ENCODE data around the gene SLC25A38. TPM values are rescaled to one million over a fixed set of nuclear protein-coding genes. Genes with fewer than 3 reads are reported as not detected.

The SLC25A38 gene
- total and polyA plus RNA-seq, 2 experiments from 2014 or later = 19.8 to 61.9 TPM

GRCh38 chr3:39438880-39439279 is 55.7 kb downstream of the SLC25A38 start:
- ATAC-seq (no peak), DNase-seq (ENCODE audit: low spot score) (no peak)
- peaks cover 3% of the 10 kb centered on the region for H3K27me3 Mint-ChIP-seq (ENCODE audit: insufficient read depth, low read depth, poor library complexity)
- no peaks in the 10 kb centered on the region for H3K36me3 ChIP-seq (ENCODE audit: insufficient read depth)
- no peak overlapping the region for H3K4me3 Mint-ChIP-seq
- H3K4me1 ChIP-seq (ENCODE audit: insufficient read depth) = 0 out of 2 replicates have a peak, but pooled peaks cover 6% of the 10 kb centered on the region
- H3K27ac Mint-ChIP-seq = no peak overlapping the region
- no peak overlapping the region for H3K4me2 ChIP-seq
- H3K27me3 ChIP-seq (ENCODE audit: insufficient read depth) = no peaks in the 10 kb centered on the region
- H4K20me1 ChIP-seq (replicated peaks; ENCODE audit: insufficient read depth) = no peaks in the 10 kb centered on the region
- H3K36me3 Mint-ChIP-seq (ENCODE audit: low read depth) = no peaks in the 10 kb centered on the region
- H3K4me1 Mint-ChIP-seq = peaks cover 6% of the 10 kb centered on the region; the same call in 1 of the 3 replicates
- H3K9me2 ChIP-seq (ENCODE audit: insufficient read depth) = peaks cover 7% of the 10 kb centered on the region; the same call in 1 of the 2 replicates
- no peaks in the 10 kb centered on the region for H3K9me3 Mint-ChIP-seq
- no peak overlapping the region for H3K27ac ChIP-seq (ENCODE audit: low read depth)
- peak overlapping the region; percentile 63 for H2AFZ ChIP-seq
- no peak overlapping the region for H3K4me3 ChIP-seq
- H3K79me2 ChIP-seq (replicated peaks; ENCODE audit: insufficient read depth) = no peaks in the 10 kb centered on the region
- TF ChIP-seq EZH2phosphoT487 (IDR thresholded peaks at IDR 0.05; ENCODE audit: unreplicated experiment) (no peak), CREB1 (CRISPR knock-in tag; IDR thresholded peaks at IDR 0.05; ENCODE audit: low read depth) (no peak), EZH2 (IDR thresholded peaks at IDR 0.05; ENCODE audit: low read depth, unreplicated experiment) (no peak), ZNF114 (CRISPR knock-in tag; IDR thresholded peaks at IDR 0.05) (no peak), STAT1 (IDR thresholded peaks at IDR 0.05; ENCODE audit: unreplicated experiment) (no peak), REST (IDR thresholded peaks at IDR 0.05; ENCODE audit: unreplicated experiment) (no peak), JUNB (IDR thresholded peaks at IDR 0.05; ENCODE audit: unreplicated experiment) (no peak), POLR2AphosphoS5 (IDR thresholded peaks at IDR 0.05; ENCODE audit: low read depth) (no peak)
- TF ChIP-seq, protein P1, sequence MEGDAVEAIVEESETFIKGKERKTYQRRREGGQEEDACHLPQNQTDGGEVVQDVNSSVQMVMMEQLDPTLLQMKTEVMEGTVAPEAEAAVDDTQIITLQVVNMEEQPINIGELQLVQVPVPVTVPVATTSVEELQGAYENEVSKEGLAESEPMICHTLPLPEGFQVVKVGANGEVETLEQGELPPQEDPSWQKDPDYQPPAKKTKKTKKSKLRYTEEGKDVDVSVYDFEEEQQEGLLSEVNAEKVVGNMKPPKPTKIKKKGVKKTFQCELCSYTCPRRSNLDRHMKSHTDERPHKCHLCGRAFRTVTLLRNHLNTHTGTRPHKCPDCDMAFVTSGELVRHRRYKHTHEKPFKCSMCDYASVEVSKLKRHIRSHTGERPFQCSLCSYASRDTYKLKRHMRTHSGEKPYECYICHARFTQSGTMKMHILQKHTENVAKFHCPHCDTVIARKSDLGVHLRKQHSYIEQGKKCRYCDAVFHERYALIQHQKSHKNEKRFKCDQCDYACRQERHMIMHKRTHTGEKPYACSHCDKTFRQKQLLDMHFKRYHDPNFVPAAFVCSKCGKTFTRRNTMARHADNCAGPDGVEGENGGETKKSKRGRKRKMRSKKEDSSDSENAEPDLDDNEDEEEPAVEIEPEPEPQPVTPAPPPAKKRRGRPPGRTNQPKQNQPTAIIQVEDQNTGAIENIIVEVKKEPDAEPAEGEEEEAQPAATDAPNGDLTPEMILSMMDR (conservative IDR thresholded peaks at IDR 0.05; ENCODE audit: low read depth in 2 of 2) = no peak
- TF ChIP-seq, protein P2, sequence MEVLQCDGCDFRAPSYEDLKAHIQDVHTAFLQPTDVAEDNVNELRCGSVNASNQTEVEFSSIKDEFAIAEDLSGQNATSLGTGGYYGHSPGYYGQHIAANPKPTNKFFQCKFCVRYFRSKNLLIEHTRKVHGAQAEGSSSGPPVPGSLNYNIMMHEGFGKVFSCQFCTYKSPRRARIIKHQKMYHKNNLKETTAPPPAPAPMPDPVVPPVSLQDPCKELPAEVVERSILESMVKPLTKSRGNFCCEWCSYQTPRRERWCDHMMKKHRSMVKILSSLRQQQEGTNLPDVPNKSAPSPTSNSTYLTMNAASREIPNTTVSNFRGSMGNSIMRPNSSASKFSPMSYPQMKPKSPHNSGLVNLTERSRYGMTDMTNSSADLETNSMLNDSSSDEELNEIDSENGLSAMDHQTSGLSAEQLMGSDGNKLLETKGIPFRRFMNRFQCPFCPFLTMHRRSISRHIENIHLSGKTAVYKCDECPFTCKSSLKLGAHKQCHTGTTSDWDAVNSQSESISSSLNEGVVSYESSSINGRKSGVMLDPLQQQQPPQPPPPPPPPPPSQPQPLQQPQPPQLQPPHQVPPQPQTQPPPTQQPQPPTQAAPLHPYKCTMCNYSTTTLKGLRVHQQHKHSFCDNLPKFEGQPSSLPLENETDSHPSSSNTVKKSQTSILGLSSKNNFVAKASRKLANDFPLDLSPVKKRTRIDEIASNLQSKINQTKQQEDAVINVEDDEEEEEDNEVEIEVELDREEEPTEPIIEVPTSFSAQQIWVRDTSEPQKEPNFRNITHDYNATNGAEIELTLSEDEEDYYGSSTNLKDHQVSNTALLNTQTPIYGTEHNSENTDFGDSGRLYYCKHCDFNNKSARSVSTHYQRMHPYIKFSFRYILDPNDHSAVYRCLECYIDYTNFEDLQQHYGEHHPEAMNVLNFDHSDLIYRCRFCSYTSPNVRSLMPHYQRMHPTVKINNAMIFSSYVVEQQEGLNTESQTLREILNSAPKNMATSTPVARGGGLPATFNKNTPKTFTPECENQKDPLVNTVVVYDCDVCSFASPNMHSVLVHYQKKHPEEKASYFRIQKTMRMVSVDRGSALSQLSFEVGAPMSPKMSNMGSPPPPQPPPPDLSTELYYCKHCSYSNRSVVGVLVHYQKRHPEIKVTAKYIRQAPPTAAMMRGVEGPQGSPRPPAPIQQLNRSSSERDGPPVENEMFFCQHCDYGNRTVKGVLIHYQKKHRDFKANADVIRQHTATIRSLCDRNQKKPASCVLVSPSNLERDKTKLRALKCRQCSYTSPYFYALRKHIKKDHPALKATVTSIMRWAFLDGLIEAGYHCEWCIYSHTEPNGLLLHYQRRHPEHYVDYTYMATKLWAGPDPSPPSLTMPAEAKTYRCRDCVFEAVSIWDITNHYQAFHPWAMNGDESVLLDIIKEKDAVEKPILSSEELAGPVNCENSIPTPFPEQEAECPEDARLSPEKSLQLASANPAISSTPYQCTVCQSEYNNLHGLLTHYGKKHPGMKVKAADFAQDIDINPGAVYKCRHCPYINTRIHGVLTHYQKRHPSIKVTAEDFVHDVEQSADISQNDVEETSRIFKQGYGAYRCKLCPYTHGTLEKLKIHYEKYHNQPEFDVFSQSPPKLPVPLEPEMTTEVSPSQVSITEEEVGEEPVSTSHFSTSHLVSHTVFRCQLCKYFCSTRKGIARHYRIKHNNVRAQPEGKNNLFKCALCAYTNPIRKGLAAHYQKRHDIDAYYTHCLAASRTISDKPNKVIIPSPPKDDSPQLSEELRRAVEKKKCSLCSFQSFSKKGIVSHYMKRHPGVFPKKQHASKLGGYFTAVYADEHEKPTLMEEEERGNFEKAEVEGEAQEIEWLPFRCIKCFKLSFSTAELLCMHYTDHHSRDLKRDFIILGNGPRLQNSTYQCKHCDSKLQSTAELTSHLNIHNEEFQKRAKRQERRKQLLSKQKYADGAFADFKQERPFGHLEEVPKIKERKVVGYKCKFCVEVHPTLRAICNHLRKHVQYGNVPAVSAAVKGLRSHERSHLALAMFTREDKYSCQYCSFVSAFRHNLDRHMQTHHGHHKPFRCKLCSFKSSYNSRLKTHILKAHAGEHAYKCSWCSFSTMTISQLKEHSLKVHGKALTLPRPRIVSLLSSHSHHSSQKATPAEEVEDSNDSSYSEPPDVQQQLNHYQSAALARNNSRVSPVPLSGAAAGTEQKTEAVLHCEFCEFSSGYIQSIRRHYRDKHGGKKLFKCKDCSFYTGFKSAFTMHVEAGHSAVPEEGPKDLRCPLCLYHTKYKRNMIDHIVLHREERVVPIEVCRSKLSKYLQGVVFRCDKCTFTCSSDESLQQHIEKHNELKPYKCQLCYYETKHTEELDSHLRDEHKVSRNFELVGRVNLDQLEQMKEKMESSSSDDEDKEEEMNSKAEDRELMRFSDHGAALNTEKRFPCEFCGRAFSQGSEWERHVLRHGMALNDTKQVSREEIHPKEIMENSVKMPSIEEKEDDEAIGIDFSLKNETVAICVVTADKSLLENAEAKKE (CRISPR knock-in tag; IDR thresholded peaks at IDR 0.05) = no peak
- TF ChIP-seq, protein P3, sequence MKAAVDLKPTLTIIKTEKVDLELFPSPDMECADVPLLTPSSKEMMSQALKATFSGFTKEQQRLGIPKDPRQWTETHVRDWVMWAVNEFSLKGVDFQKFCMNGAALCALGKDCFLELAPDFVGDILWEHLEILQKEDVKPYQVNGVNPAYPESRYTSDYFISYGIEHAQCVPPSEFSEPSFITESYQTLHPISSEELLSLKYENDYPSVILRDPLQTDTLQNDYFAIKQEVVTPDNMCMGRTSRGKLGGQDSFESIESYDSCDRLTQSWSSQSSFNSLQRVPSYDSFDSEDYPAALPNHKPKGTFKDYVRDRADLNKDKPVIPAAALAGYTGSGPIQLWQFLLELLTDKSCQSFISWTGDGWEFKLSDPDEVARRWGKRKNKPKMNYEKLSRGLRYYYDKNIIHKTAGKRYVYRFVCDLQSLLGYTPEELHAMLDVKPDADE (IDR thresholded peaks at IDR 0.05) = no peak
- H3F3A ChIP-seq (replicated peaks; ENCODE audit: low read depth) = no peaks in the 10 kb centered on the region
